HG02588 (cell line): ENCODE results near the gene NECTIN1.

Experiments
- ATAC-seq: cut with Tn5 transposase; IDR thresholded peaks from one replicate; pipeline ENCODE4 v1.9.1; 2021; ENCODE audit warnings: mild to moderate bottlenecking, moderate library complexity; ENCODE audit not compliant: unreplicated experiment

The NECTIN1 gene

GRCh38 chr11:119714590-119714989 is 14.4 kb downstream of the NECTIN1 start:
- no peak for ATAC-seq

- no peak for ATAC-seq
Measured at GRCh38 chr11:119714189-119714588, 14.8 kb downstream of the NECTIN1 start.

- no peak for ATAC-seq
Measured at GRCh38 chr11:119713359-119714040, 15.5 kb downstream of the NECTIN1 start.

GRCh38 chr11:119712459-119713358 is 16.3 kb downstream of the NECTIN1 start:
- ATAC-seq = no peak

- ATAC-seq = no peak
Measured at GRCh38 chr11:119712006-119712405, 17.0 kb downstream of the NECTIN1 start.

GRCh38 chr11:119711476-119711875 is 17.5 kb downstream of the NECTIN1 start:
- ATAC-seq = no peak

GRCh38 chr11:119710417-119710816 is 18.6 kb downstream of the NECTIN1 start:
- ATAC-seq = no peak

- no peak for ATAC-seq
Measured at GRCh38 chr11:119709638-119710346, 19.2 kb downstream of the NECTIN1 start.

- ATAC-seq = no peak
Measured at GRCh38 chr11:119709171-119709570, 19.8 kb downstream of the NECTIN1 start.

- ATAC-seq = no peak
Measured at GRCh38 chr11:119708384-119708783, 20.6 kb downstream of the NECTIN1 start.

GRCh38 chr11:119706887-119707286 is 22.1 kb downstream of the NECTIN1 start:
- ATAC-seq = no peak

- no peak for ATAC-seq
Measured at GRCh38 chr11:119706029-119706428, 23.0 kb downstream of the NECTIN1 start.

- ATAC-seq = no peak
Measured at GRCh38 chr11:119705362-119705761, 23.6 kb downstream of the NECTIN1 start.

- no peak for ATAC-seq
Measured at GRCh38 chr11:119704849-119705248, 24.2 kb downstream of the NECTIN1 start.

- ATAC-seq = no peak
Measured at GRCh38 chr11:119701591-119702549, 27.1 kb downstream of the NECTIN1 start.

GRCh38 chr11:119700536-119701346 is 28.3 kb downstream of the NECTIN1 start:
- ATAC-seq = no peak

GRCh38 chr11:119700030-119700429 is 29.0 kb downstream of the NECTIN1 start:
- ATAC-seq = no peak

GRCh38 chr11:119699227-119699626 is 29.8 kb downstream of the NECTIN1 start:
- ATAC-seq = no peak

GRCh38 chr11:119697882-119698281 is 31.1 kb downstream of the NECTIN1 start:
- no peak for ATAC-seq

- no peak for ATAC-seq
Measured at GRCh38 chr11:119697445-119697844, 31.6 kb downstream of the NECTIN1 start.
